Activated CD8-positive, alpha-beta memory T cell treated with anti-CD3 and anti-CD28 coated beads, Interleukin-2, amount 50 U/mL, for 24 hours (primary cell): ENCODE data around the gene FEV.
A peak's percentile ranks its signal among the peaks of the same experiment; 100 is the strongest.

Experiments
- DNase-seq: peaks from one replicate; pipeline ENCODE4 v3.0.0-alpha.2; 2020; ENCODE audit errors: extremely low read depth

Gene FEV

GRCh38 chr2:219017201-219017931 is 32.4 kb upstream of the FEV start:
- DNase-seq, result no peak

- DNase-seq, result no peak
Observed at GRCh38 chr2:219016721-219017120, 31.7 kb upstream of the FEV start.

GRCh38 chr2:219010873-219011272 is 25.9 kb upstream of the FEV start:
- DNase-seq, result no peak

GRCh38 chr2:219010162-219010756 is 25.3 kb upstream of the FEV start:
- DNase-seq, result no peak

GRCh38 chr2:219009294-219009693 is 24.3 kb upstream of the FEV start:
- no peak for DNase-seq

GRCh38 chr2:219003979-219004378 is 19.0 kb upstream of the FEV start:
- DNase-seq, result no peak

- no peak for DNase-seq
Observed at GRCh38 chr2:219003267-219003634, 18.3 kb upstream of the FEV start.

GRCh38 chr2:219002395-219003266 is 17.6 kb upstream of the FEV start:
- DNase-seq, result no peak

GRCh38 chr2:219001577-219002394 is 16.8 kb upstream of the FEV start:
- no peak for DNase-seq

GRCh38 chr2:219001100-219001576 is 16.2 kb upstream of the FEV start:
- DNase-seq, result no peak

GRCh38 chr2:219000569-219000960 is 15.6 kb upstream of the FEV start:
- no peak for DNase-seq

GRCh38 chr2:218999881-219000568 is 15.0 kb upstream of the FEV start:
- DNase-seq, result no peak

- DNase-seq, result no peak
Observed at GRCh38 chr2:218999021-218999880, 14.3 kb upstream of the FEV start.

GRCh38 chr2:218998414-218999002 is 13.5 kb upstream of the FEV start:
- no peak for DNase-seq

GRCh38 chr2:218997731-218998130 is 12.7 kb upstream of the FEV start:
- DNase-seq, result no peak

- no peak for DNase-seq
Observed at GRCh38 chr2:218996937-218997336, 12.0 kb upstream of the FEV start.

- peak; percentile 66 for DNase-seq
Observed at GRCh38 chr2:218995972-218996711, 11.2 kb upstream of the FEV start.

GRCh38 chr2:218995561-218995960 is 10.6 kb upstream of the FEV start:
- DNase-seq, result no peak
